Measurements from ENCODE around the gene PLCH2. TPM values are rescaled to one million over a fixed set of nuclear protein-coding genes. Genes with fewer than 3 reads are reported as not detected.

PLCH2 gene
- total RNA-seq: 1 to 10 TPM in 2 of 9 donors, under 1 TPM in 3, not detected in 4; 0.05 to 1.0 (median 0.36) TPM
- polyA plus RNA-seq: under 1 TPM; 0.04 to 0.08 TPM
- long read RNA-seq, donor 1: 0 reads
- long read RNA-seq, donor 2: 0 reads
- long read RNA-seq, donor 3: 0 reads

GRCh38 chr1:2476061-2476999 is at the start of gene PLCH2:
Gene PLCH2 (plus strand): TSS chr1:2476289. CDS start chr1:2476589, 300 bp downstream.
- WGBS, 4 donors: 79 to 84% (median 79%) methylated on average over 4 to 34 of the region's 34 CpGs
- peaks cover 0 to 45% (median 0%) of the 10 kb centered on the region in 9 donors for H3K27me3 ChIP-seq

GRCh38 chr1:2426540-2426939 is 49.5 kb upstream of the PLCH2 start:
- Histone ChIP-seq H3K4me3 (no peak overlapping the region), H3K4me1 (no peaks in the 10 kb centered on the region), H3K27ac (no peak overlapping the region), H3K27me3 (peaks cover 0 to 45% (median 8%) of the 10 kb centered on the region in 9 donors), H3K9me3 (peaks cover 0 to 23% (median 2%) of the 10 kb centered on the region in 12 donors), H3K36me3 (no peaks in the 10 kb centered on the region)
- 67 to 74% (median 70%) methylated on average over 11 to 18 of the region's 18 CpGs for WGBS, 4 donors
- ATAC-seq: no peak
- DNase-seq: no peak
- TF ChIP-seq CTCF (IDR thresholded peaks at IDR 0.05) (no peak), POLR2A (IDR thresholded peaks at IDR 0.05) (no peak)
- intact Hi-C loops (cut with DNase I): no loop called here

More at GRCh38 chr1:2476061-2476999, at the start of gene PLCH2:
- no peaks in the 10 kb centered on the region for H3K36me3 ChIP-seq
- H3K27ac ChIP-seq: no peak within 1 kb of the TSS
- no peak for TF ChIP-seq POLR2A (IDR thresholded peaks at IDR 0.05)
- TF ChIP-seq CTCF (IDR thresholded peaks at IDR 0.05): no peak
- H3K9me3 ChIP-seq: no peaks in the 10 kb centered on the region
- no peak within 1 kb of the TSS for H3K4me3 ChIP-seq
- peaks cover 0 to 10% (median 0%) of the 10 kb centered on the region in 12 donors for H3K4me1 ChIP-seq
- intact Hi-C loops (cut with DNase I): no loop called here
- DNase-seq (no peak), ATAC-seq (no peak)

GRCh38 chr1:2427051-2427450 is 49.0 kb upstream of the PLCH2 start:
- DNase-seq: no peak
- intact Hi-C loops (cut with DNase I): no loop called here
- ATAC-seq: no peak
- Histone ChIP-seq H3K4me1 (no peaks in the 10 kb centered on the region), H3K27ac (no peak overlapping the region), H3K4me3 (no peak overlapping the region), H3K27me3 (peaks cover 0 to 50% (median 9%) of the 10 kb centered on the region in 9 donors), H3K9me3 (peaks cover 0 to 23% (median 2%) of the 10 kb centered on the region in 12 donors), H3K36me3 (no peaks in the 10 kb centered on the region)
- TF ChIP-seq CTCF (IDR thresholded peaks at IDR 0.05): no peak
- TF ChIP-seq POLR2A (IDR thresholded peaks at IDR 0.05): no peak
- WGBS, 4 donors: 81 to 91% (median 85%) methylated on average over 9 to 18 of the region's 18 CpGs

- H3K9me3 ChIP-seq: peaks cover 0 to 17% (median 2%) of the 10 kb centered on the region in 12 donors
- no peaks in the 10 kb centered on the region for H3K4me1 ChIP-seq
- ATAC-seq: no peak
- H3K36me3 ChIP-seq: no peaks in the 10 kb centered on the region
- H3K27ac ChIP-seq: no peak overlapping the region
- no peak for DNase-seq
- 74 to 87% (median 82%) methylated on average over 9 to 10 of the region's 10 CpGs for WGBS, 4 donors
- no peak for TF ChIP-seq CTCF (IDR thresholded peaks at IDR 0.05)
- H3K27me3 ChIP-seq: peaks cover 0 to 60% (median 19%) of the 10 kb centered on the region in 9 donors
- no peak overlapping the region for H3K4me3 ChIP-seq
- intact Hi-C loops (cut with DNase I): no loop called here
Measured at GRCh38 chr1:2427976-2428375, 48.1 kb upstream of the PLCH2 start.
